ENCODE results near the gene PON2. TPM values are rescaled to one million over a fixed set of nuclear protein-coding genes. Genes with fewer than 3 reads are reported as not detected.

Gene PON2
- total RNA-seq, 4 donors from 2014 or later, result 90.2 to 187 (median 117) TPM

DNA sequence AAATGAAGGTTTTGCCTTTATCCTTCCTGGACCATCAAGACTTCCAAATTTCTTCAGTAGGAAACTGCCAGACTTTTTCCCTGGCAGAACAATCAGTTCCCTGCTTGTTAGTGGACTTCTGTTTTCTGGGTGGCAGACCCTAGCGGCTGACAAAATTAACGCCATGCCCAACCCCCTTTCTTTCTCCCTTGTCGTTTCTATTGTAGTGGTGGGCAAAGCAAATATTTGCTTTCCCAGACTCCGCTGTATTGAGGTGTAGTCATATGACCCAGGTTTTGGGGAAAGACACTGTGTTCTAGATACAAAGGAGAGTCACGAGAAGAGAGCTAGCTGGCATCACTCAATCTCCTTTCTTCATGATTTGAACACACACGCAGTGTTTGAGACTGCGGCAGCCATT lies 7.7 kb downstream of the PON2 start:
- Histone ChIP-seq H3K9me3 (no peaks in the 10 kb centered on the region), H3K36me3 (peaks cover 7% of the 10 kb centered on the region), H3K4me3 (no peak overlapping the region), H3K27ac (no peak overlapping the region), H3K4me1 (no peaks in the 10 kb centered on the region), H3K27me3 (no peaks in the 10 kb centered on the region)
- no peak for TF ChIP-seq POLR2A (IDR thresholded peaks at IDR 0.05)
- TF ChIP-seq, protein P1, sequence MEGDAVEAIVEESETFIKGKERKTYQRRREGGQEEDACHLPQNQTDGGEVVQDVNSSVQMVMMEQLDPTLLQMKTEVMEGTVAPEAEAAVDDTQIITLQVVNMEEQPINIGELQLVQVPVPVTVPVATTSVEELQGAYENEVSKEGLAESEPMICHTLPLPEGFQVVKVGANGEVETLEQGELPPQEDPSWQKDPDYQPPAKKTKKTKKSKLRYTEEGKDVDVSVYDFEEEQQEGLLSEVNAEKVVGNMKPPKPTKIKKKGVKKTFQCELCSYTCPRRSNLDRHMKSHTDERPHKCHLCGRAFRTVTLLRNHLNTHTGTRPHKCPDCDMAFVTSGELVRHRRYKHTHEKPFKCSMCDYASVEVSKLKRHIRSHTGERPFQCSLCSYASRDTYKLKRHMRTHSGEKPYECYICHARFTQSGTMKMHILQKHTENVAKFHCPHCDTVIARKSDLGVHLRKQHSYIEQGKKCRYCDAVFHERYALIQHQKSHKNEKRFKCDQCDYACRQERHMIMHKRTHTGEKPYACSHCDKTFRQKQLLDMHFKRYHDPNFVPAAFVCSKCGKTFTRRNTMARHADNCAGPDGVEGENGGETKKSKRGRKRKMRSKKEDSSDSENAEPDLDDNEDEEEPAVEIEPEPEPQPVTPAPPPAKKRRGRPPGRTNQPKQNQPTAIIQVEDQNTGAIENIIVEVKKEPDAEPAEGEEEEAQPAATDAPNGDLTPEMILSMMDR (IDR thresholded peaks at IDR 0.05), result no peak
- no peak for TF ChIP-seq POLR2AphosphoS5 (IDR thresholded peaks at IDR 0.05)
- TF ChIP-seq EP300 (IDR thresholded peaks at IDR 0.05), result no peak
- WGBS, result 93% methylated on average over 7 of the region's 7 CpGs
- DNase-seq (ENCODE audit: low spot score in 2 of 2), result no peak

DNA sequence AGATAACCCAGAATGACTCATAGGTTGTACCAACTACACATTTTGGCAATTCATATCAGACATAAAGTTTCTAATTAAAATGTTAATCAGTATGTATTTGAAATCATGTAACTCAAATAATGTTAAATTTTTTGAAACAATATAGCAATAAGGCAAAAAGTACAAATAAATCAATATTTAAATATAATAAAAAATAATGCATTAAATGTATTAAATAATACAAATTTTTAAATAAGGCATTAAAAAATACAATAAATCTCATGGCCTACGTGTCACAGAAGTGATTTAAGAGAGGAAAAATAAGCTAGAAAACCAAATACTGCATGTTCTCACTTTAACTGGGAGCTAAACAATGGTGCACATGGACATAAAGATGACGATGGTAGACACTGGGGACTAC lies 9.1 kb downstream of the PON2 start:
- H3K4me1 ChIP-seq, result peaks cover 6% of the 10 kb centered on the region
- no peak overlapping the region for H3K27ac ChIP-seq
- H3K4me3 ChIP-seq, result no peak overlapping the region
- no peak for TF ChIP-seq POLR2A (IDR thresholded peaks at IDR 0.05)
- TF ChIP-seq, protein P1 (IDR thresholded peaks at IDR 0.05), result no peak
- TF ChIP-seq EP300 (IDR thresholded peaks at IDR 0.05), result no peak
- no peak for TF ChIP-seq POLR2AphosphoS5 (IDR thresholded peaks at IDR 0.05)
- no peaks in the 10 kb centered on the region for H3K27me3 ChIP-seq
- 90% methylated on average over 2 of the region's 2 CpGs for WGBS
- no peak for DNase-seq (ENCODE audit: low spot score in 2 of 2)
- H3K9me3 ChIP-seq, result no peaks in the 10 kb centered on the region
- H3K36me3 ChIP-seq, result peaks cover 7% of the 10 kb centered on the region

DNA sequence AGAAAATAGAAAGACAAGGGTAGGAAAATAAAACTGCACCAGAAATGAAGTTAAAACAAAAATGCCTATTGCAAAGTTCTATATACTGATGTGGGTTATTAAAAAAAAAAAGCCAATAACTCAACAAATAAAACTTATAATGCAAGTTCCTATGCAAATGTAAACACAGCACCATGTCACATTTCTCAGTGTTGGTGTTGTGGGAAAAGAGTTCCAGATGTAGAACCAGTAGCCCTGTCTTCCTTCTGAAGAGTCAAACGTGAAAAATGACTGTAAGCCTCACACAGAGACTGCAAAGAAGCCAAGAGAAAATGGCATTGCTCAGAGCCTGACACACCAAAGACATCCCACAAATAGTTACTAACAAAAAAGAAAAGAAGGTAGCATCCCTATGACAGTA lies 10.1 kb downstream of the PON2 start:
- no peaks in the 10 kb centered on the region for H3K27me3 ChIP-seq
- TF ChIP-seq, protein P1 (IDR thresholded peaks at IDR 0.05), result no peak
- TF ChIP-seq EP300 (IDR thresholded peaks at IDR 0.05) (no peak), POLR2AphosphoS5 (IDR thresholded peaks at IDR 0.05) (no peak), POLR2A (IDR thresholded peaks at IDR 0.05) (no peak)
- DNase-seq (ENCODE audit: low spot score in 2 of 2), result no peak
- no peaks in the 10 kb centered on the region for H3K9me3 ChIP-seq
- H3K4me3 ChIP-seq, result no peak overlapping the region
- no peak overlapping the region for H3K27ac ChIP-seq
- H3K36me3 ChIP-seq, result peaks cover 7% of the 10 kb centered on the region
- WGBS, result 73% methylated on average over 1 of the region's 1 CpG
- H3K4me1 ChIP-seq, result peaks cover 6% of the 10 kb centered on the region

DNA sequence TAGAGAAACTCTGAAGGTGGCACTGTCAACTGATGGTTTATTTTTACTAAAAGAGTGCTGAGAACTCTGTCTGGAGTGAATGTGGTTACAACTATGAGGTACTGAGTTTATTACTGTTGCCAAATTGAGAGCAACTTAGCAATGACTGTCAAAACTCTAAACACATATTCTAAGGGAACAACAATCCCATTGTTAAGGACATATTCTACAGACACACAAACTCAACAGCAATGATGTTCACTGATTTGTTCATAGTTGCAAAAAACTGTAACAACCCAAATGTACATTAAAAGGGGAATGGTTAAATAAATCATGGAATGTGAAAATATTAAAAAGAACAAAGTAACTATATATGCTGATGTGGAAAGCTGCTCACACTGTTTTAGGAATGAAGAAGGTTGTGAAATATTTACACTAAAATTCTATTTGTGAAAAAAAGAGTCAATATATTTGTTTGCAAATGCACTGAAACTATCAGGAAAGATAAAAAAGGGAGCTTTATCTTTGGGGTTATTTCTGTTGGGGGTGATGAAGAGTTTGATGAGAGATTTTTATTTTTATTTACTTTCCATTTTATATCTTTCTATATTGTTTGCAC lies 12.9 kb downstream of the PON2 start:
- peaks cover 6% of the 10 kb centered on the region for H3K4me1 ChIP-seq
- DNase-seq (ENCODE audit: low spot score in 2 of 2), result no peak
- peaks cover 7% of the 10 kb centered on the region for H3K36me3 ChIP-seq
- TF ChIP-seq POLR2A (IDR thresholded peaks at IDR 0.05), result no peak
- TF ChIP-seq, protein P1 (IDR thresholded peaks at IDR 0.05), result no peak
- no peak for TF ChIP-seq EP300 (IDR thresholded peaks at IDR 0.05)
- TF ChIP-seq POLR2AphosphoS5 (IDR thresholded peaks at IDR 0.05), result no peak
- H3K27ac ChIP-seq, result no peak overlapping the region
- H3K4me3 ChIP-seq, result no peak overlapping the region
- no peaks in the 10 kb centered on the region for H3K9me3 ChIP-seq
- H3K27me3 ChIP-seq, result no peaks in the 10 kb centered on the region

DNA sequence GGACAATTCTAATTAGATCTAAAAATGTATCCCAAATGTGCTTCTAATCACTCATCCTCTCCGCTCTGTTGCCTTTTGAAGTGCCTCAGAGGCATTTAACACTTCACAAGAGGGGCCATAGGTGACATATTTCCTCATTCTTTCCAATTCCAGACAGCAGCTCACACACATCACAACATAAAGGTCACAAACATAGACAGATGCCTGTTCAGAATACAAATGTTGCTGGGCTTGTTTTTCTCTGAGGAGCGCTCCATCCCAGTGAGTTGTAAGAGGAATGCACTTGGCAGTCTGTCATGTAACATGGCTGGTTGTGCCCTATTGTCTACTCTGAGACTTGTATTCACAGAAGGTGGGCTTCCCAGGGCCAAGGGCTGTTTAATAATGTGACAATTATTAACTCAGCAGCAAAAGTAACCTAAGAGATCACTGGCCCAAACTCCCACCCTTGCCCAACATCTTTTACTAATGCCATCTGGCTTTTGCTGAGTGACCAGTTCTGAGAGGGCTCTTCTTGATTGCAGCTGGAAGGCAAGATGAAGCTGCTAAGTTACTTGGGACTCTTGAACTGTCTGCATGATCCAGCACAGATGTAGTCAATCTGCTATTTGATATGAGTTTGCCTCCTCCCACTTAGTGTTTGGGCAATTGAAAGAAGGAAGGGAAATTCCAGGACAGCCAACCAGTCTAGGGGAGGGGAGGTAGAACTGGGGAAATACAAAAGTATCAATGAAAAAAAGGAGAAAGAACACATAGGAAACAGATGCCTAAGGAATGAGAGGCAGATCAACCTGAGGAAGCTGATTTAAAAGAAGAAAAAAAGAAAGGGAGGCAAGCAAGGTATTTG lies 13.6 kb downstream of the PON2 start:
- Histone ChIP-seq H3K9me3 (no peaks in the 10 kb centered on the region), H3K27me3 (no peaks in the 10 kb centered on the region), H3K36me3 (peaks cover 7% of the 10 kb centered on the region), H3K27ac (no peak overlapping the region), H3K4me1 (peaks cover 6% of the 10 kb centered on the region), H3K4me3 (no peak overlapping the region)
- no peak for DNase-seq (ENCODE audit: low spot score in 2 of 2)
- WGBS, result 75% methylated on average over 2 of the region's 2 CpGs
- TF ChIP-seq, protein P1 (IDR thresholded peaks at IDR 0.05), result no peak
- TF ChIP-seq POLR2AphosphoS5 (IDR thresholded peaks at IDR 0.05), result no peak
- TF ChIP-seq POLR2A (IDR thresholded peaks at IDR 0.05), result no peak
- no peak for TF ChIP-seq EP300 (IDR thresholded peaks at IDR 0.05)
